Astrocyte (in vitro differentiated cells and primary cell): ENCODE data around the gene LPCAT3.

Experiments
- CTCF ChIP-seq: IDR thresholded peaks from 2 replicates; pipeline ENCODE4 v1.5.1; 2011; ENCODE audit warnings: low read depth, mild to moderate bottlenecking, inconsistent platforms, low read length, moderate library complexity; ENCODE audit not compliant: insufficient read depth
- EZH2 ChIP-seq: IDR thresholded peaks from 2 replicates; pipeline ENCODE4 v1.6.1; 2012; ENCODE audit warnings: mild to moderate bottlenecking, low read length, inconsistent platforms; ENCODE audit not compliant: insufficient read depth

GRCh38 chr12:7005311-7005710, 13.0 kb downstream of the LPCAT3 start:
- TF ChIP-seq CTCF (no peak), EZH2 (no peak)
